Panc1 (cell line): ENCODE results near the gene GPR157. TPM values are rescaled to one million over a fixed set of nuclear protein-coding genes. Genes with fewer than 3 reads are reported as not detected.

ENCODE experiments used
- ATAC-seq: fragments of 200-7000 bp; cut with Tn5 transposase; 2 replicates; pipeline ENCODE4 v1.9.1; 2020; ENCODE audit warnings: mild to moderate bottlenecking, moderate library complexity
- Bru-seq: library from RNA; stranded (reverse); fragments of 400-500 nt; gene quantifications from one replicate; lab custom pipeline; 2021; lab: Mats Ljungman, UMichigan
- BruChase-seq, 2 experiments: library from RNA; stranded (reverse); fragments of 400-500 nt; gene quantifications; one replicate each; lab custom pipeline; 2021; lab: Mats Ljungman, UMichigan
- BruUV-seq: library from RNA; stranded (reverse); fragments of 400-500 nt; replicated peaks from 2 replicates; lab custom pipeline; 2021; lab: Mats Ljungman, UMichigan
- CTCF ChIA-PET: fragments of 300-600 bp; sonication (Branson Sonifier 250); formaldehyde crosslinking; loops from one replicate; lab custom pipeline; 2022; ENCODE audit warnings: antibody characterized with exemption; lab: Charles Lee
- POLR2A ChIA-PET: fragments of 300-600 bp; sonication (Branson Sonifier 250); formaldehyde crosslinking; loops from one replicate; lab custom pipeline; 2022; ENCODE audit warnings: antibody characterized with exemption; lab: Charles Lee
- DNase-seq: peaks from one replicate; pipeline ENCODE4 v3.0.0-alpha.2; 2010; ENCODE audit warnings: low read depth, low spot score
- H3K27ac ChIP-seq: 2 replicates; pipeline ENCODE4 v1.5.1; 2011; ENCODE audit warnings: mild to moderate bottlenecking, low read length, inconsistent platforms
- H3K27me3 ChIP-seq: fragments of 200-500 bp; sonication (Bioruptor generic); 2 replicates; pipeline ENCODE4 v1.6.0; 2014; ENCODE audit warnings: low read length, inconsistent platforms; ENCODE audit not compliant: control insufficient read depth, insufficient read depth
- H3K36me3 ChIP-seq: fragments of 200-500 bp; sonication (Bioruptor generic); 2 replicates; pipeline ENCODE4 v1.5.1; 2014; ENCODE audit warnings: inconsistent platforms, mild to moderate bottlenecking, low read length, moderate library complexity; ENCODE audit not compliant: control insufficient read depth, insufficient read depth
- H3K4me1 ChIP-seq: 2 replicates; pipeline ENCODE4 v1.5.1; 2011; ENCODE audit warnings: inconsistent platforms, mild to moderate bottlenecking, low read length, moderate library complexity; ENCODE audit not compliant: control insufficient read depth, insufficient read depth
- H3K4me3 ChIP-seq, 2 experiments: 2 replicates each; pipeline ENCODE4 v1.5.1; 2011 to 2012; ENCODE audit warnings: low read depth in 2 of 2, low read length in 2 of 2, mild to moderate bottlenecking in 2 of 2, inconsistent platforms in 1 of 2, moderate library complexity in 1 of 2
- H3K9me3 ChIP-seq: fragments of 200-500 bp; sonication (Bioruptor generic); 2 replicates; pipeline ENCODE4 v1.5.1; 2014; ENCODE audit warnings: low read depth, mild to moderate bottlenecking, inconsistent platforms, low read length, moderate library complexity; ENCODE audit not compliant: control insufficient read depth, insufficient read depth
- POLR2AphosphoS5 ChIP-seq: IDR thresholded peaks from 2 replicates; pipeline ENCODE4 v1.6.1; 2012; ENCODE audit warnings: mild to moderate bottlenecking, low read depth, low read length, moderate library complexity
- SIN3A ChIP-seq: IDR thresholded peaks from 2 replicates; pipeline ENCODE4 v1.6.1; 2012; ENCODE audit warnings: low read depth, mild to moderate bottlenecking, low read length, moderate library complexity, borderline replicate concordance; ENCODE audit not compliant: insufficient read depth
- TCF7L2 ChIP-seq: IDR thresholded peaks from 2 replicates; pipeline ENCODE4 v1.6.1; 2011; ENCODE audit warnings: mild to moderate bottlenecking, low read depth, low read length, inconsistent platforms
- in situ Hi-C: cut with HindIII; loops from 2 replicates; pipeline ENCODE4 v1.10.0; 2016; ENCODE audit warnings: low sequenced_read_pairs, low pct_unique_long_range_greater_than_20kb
- intact Hi-C: fragments of 100-400 bp; cut with micrococcal nuclease; formaldehyde crosslinking; loops from one replicate; pipeline ENCODE4 v1.10.0; 2022; ENCODE audit not compliant: unreplicated experiment
- long read RNA-seq: library from polyadenylated mRNA; unstranded; transcript quantifications from one replicate; pipeline ENCODE4 v2.0.0, GENCODE V29; 2021; ENCODE audit not compliant: unreplicated experiment
- polyA plus RNA-seq: library from polyadenylated mRNA; unstranded; fragments of >200 nt; gene quantifications from one replicate; pipeline ENCODE4 v1.2.1, GENCODE V29; 2012; ENCODE audit warnings: missing spikeins; ENCODE audit not compliant: insufficient read length
- total RNA-seq: library from RNA; stranded (reverse); gene quantifications from one replicate; pipeline ENCODE4 v1.2.1, GENCODE V29; 2021; ENCODE audit not compliant: unreplicated experiment
- TF ChIP-seq, protein P1 (sequence below), 2 experiments: IDR thresholded peaks; 2 replicates each; pipeline ENCODE4 v1.6.1; 2011 to 2012; ENCODE audit warnings: low read depth in 2 of 2, control low read depth in 1 of 2, low read length in 1 of 2, mild to moderate bottlenecking in 1 of 2, moderate library complexity in 1 of 2; ENCODE audit not compliant: insufficient read depth in 1 of 2
- TF ChIP-seq, protein P2 (sequence below): fragments of 450-650 bp; IDR thresholded peaks from 2 replicates; pipeline ENCODE4 v1.5.1; 2017; ENCODE audit warnings: mild to moderate bottlenecking

Gene GPR157
- total RNA-seq = 19.8 TPM
- 33.9 TPM for polyA plus RNA-seq
- percentile 55 among the genes with signal in this experiment for Bru-seq, nascent RNA
- BruChase-seq, experiment 1, labeled RNA remaining after a 2-hour chase = percentile 69 among the genes with signal in this experiment
- percentile 70 among the genes with signal in this experiment for BruChase-seq, experiment 2, labeled RNA remaining after a 6-hour chase
- long read RNA-seq, full-length matches to known transcripts = 1 of 12 reads
- long read RNA-seq, partial matches to known transcripts = 1 of 12 reads
- long read RNA-seq, other reads (novel, unspliced or antisense) = 10 of 12 reads

DNA sequence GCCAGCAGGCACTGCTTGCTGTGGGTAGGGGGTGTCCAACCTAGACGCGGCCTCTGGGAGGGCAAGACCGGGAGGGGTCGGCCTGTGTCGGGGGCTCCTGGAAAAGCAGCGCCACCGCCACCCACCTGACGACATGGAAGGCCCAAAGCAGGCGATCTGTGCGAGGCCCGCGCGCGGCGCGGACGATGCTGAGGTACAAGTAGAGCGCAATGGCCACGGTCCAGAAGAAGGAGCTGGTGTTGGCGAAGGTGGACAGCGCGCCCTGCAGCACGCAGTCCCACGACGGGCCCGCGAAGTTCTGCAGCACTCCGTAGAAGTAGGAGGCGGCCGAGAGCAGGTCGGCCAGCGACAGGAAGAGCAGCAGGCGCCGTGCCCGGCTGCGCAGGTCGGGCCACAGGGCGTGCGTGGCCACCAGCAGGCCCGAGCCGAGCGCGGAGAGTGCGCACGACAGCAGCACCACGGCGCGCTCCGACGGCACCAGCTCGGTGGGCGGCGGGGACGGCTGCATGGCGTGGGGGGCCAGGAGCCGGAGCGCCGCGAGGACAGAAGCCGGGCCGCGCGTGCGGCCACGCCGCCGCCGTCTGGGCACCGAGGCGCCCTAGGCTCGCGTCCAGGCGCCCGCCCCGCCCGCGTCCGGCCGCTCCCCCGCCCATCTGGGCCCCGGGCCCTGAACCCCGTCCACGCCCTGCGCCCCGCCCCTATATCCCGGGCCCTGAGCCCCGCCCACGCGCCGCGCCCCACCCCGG lies at the start of gene GPR157:
Gene GPR157, minus strand, starts transcription at position 583 of the 746 bp plus-strand sequence. Its CDS starts 75 bp downstream, at position 508.
- Histone ChIP-seq H3K27me3 (no peaks in the 10 kb centered on the region), H3K4me1 (peaks cover 10% of the 10 kb centered on the region), H3K4me3 (peak within 1 kb of the TSS; percentile 69 to 85), H3K27ac (peak within 1 kb of the TSS; percentile 81), H3K36me3 (no peaks in the 10 kb centered on the region), H3K9me3 (no peaks in the 10 kb centered on the region)
- DNase-seq (no peak), ATAC-seq (peak; percentile 89)
- no TSS peak for BruUV-seq
- in situ Hi-C loops (no loop called here), intact Hi-C loops (loop anchor here (5.0 kb wide), 1 partner anchor 69 kb away; no protein-coding TSS in a partner anchor)
- TF ChIP-seq, protein P1, sequence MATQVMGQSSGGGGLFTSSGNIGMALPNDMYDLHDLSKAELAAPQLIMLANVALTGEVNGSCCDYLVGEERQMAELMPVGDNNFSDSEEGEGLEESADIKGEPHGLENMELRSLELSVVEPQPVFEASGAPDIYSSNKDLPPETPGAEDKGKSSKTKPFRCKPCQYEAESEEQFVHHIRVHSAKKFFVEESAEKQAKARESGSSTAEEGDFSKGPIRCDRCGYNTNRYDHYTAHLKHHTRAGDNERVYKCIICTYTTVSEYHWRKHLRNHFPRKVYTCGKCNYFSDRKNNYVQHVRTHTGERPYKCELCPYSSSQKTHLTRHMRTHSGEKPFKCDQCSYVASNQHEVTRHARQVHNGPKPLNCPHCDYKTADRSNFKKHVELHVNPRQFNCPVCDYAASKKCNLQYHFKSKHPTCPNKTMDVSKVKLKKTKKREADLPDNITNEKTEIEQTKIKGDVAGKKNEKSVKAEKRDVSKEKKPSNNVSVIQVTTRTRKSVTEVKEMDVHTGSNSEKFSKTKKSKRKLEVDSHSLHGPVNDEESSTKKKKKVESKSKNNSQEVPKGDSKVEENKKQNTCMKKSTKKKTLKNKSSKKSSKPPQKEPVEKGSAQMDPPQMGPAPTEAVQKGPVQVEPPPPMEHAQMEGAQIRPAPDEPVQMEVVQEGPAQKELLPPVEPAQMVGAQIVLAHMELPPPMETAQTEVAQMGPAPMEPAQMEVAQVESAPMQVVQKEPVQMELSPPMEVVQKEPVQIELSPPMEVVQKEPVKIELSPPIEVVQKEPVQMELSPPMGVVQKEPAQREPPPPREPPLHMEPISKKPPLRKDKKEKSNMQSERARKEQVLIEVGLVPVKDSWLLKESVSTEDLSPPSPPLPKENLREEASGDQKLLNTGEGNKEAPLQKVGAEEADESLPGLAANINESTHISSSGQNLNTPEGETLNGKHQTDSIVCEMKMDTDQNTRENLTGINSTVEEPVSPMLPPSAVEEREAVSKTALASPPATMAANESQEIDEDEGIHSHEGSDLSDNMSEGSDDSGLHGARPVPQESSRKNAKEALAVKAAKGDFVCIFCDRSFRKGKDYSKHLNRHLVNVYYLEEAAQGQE (IDR thresholded peaks at IDR 0.05; ENCODE audit: insufficient read depth in 1 of 2, low read depth in 2 of 2, low read length in 1 of 2) = 0 out of 4 replicates have a peak, but pooled peaks of 1 of the 2 experiments have one; percentile 52
- TF ChIP-seq SIN3A (peak; percentile 59; the same call in 1 of the 2 replicates), POLR2AphosphoS5 (peak; percentile 10; the same call in 1 of the 2 replicates), TCF7L2 (no peak)
- TF ChIP-seq, protein P2, sequence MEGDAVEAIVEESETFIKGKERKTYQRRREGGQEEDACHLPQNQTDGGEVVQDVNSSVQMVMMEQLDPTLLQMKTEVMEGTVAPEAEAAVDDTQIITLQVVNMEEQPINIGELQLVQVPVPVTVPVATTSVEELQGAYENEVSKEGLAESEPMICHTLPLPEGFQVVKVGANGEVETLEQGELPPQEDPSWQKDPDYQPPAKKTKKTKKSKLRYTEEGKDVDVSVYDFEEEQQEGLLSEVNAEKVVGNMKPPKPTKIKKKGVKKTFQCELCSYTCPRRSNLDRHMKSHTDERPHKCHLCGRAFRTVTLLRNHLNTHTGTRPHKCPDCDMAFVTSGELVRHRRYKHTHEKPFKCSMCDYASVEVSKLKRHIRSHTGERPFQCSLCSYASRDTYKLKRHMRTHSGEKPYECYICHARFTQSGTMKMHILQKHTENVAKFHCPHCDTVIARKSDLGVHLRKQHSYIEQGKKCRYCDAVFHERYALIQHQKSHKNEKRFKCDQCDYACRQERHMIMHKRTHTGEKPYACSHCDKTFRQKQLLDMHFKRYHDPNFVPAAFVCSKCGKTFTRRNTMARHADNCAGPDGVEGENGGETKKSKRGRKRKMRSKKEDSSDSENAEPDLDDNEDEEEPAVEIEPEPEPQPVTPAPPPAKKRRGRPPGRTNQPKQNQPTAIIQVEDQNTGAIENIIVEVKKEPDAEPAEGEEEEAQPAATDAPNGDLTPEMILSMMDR = no peak
- ChIA-PET CTCF (interaction anchor here (0.5 to 1.8 kb wide), 4 partner anchors 13 to 537 kb away, joined by 4 to 6 read pairs (median 5); no protein-coding TSS in a partner anchor), POLR2A (interaction anchor here (0.6 to 1.3 kb wide), 3 partner anchors 47 to 73 kb away, joined by 3 to 8 read pairs (median 3); no protein-coding TSS in a partner anchor)

GRCh38 chr1:9174762-9175161 lies 45.9 kb upstream of the GPR157 start:
- H3K27me3 ChIP-seq = no peaks in the 10 kb centered on the region
- intact Hi-C loops = no loop called here
- H3K4me3 ChIP-seq = no peak overlapping the region
- no peak overlapping the region for H3K27ac ChIP-seq
- DNase-seq (no peak), ATAC-seq (no peak)
- in situ Hi-C loops = no loop called here
- ChIA-PET CTCF (no interaction called here), POLR2A (no interaction called here)
- no peaks in the 10 kb centered on the region for H3K9me3 ChIP-seq
- BruUV-seq = no TSS peak
- TF ChIP-seq TCF7L2 (no peak), SIN3A (no peak), POLR2AphosphoS5 (no peak)
- TF ChIP-seq, protein P2 = no peak
- TF ChIP-seq, protein P1 (IDR thresholded peaks at IDR 0.05; ENCODE audit: insufficient read depth in 1 of 2, low read depth in 2 of 2, low read length in 1 of 2) = no peak
- peaks cover 5% of the 10 kb centered on the region for H3K4me1 ChIP-seq
- no peaks in the 10 kb centered on the region for H3K36me3 ChIP-seq
